Trophoblast cell (in vitro differentiated cells and primary cell): Measurements from ENCODE around the gene BAX.
A peak's percentile ranks its signal among the peaks of the same experiment; 100 is the strongest.
"Not testable (repeated sequence)": the region's sequence is repeated elsewhere in the genome, so short reads cannot be mapped to it uniquely, and the experiment has no call there.

ENCODE experiments used
- DNase-seq, 2 donors: peaks; one replicate each; pipeline ENCODE4 v3.0.0-alpha.2; 2016
- H2AFZ ChIP-seq: 2 replicates; pipeline ENCODE4 v1.6.1; 2013; ENCODE audit warnings: low read length, moderate library complexity, mild to moderate bottlenecking; ENCODE audit not compliant: insufficient read depth, poor library complexity
- H2AK5ac ChIP-seq: 2 replicates; pipeline ENCODE4 v1.6.1; 2013; ENCODE audit warnings: mild to moderate bottlenecking, low read length
- H2BK120ac ChIP-seq: 2 replicates; pipeline ENCODE4 v1.6.1; 2013; ENCODE audit warnings: low read length, mild to moderate bottlenecking, moderate library complexity; ENCODE audit not compliant: insufficient read depth, poor library complexity
- H2BK12ac ChIP-seq: 2 replicates; pipeline ENCODE4 v1.6.1; 2013; ENCODE audit warnings: mild to moderate bottlenecking, low read length, moderate library complexity
- H2BK5ac ChIP-seq: 2 replicates; pipeline ENCODE4 v1.6.1; 2013; ENCODE audit warnings: low read length, low read depth, moderate library complexity, mild to moderate bottlenecking; ENCODE audit not compliant: poor library complexity
- H3K14ac ChIP-seq: 2 replicates; pipeline ENCODE4 v1.6.1; 2013; ENCODE audit warnings: mild to moderate bottlenecking, low read length
- H3K18ac ChIP-seq: 2 replicates; pipeline ENCODE4 v1.6.1; 2013; ENCODE audit warnings: mild to moderate bottlenecking, low read length
- H3K23ac ChIP-seq: 2 replicates; pipeline ENCODE4 v1.6.1; 2013; ENCODE audit warnings: low read length
- H3K27ac ChIP-seq: 2 replicates; pipeline ENCODE4 v1.5.1; 2013; ENCODE audit warnings: low read depth, mild to moderate bottlenecking, inconsistent platforms, low read length, moderate library complexity
- H3K27me3 ChIP-seq: 2 replicates; pipeline ENCODE4 v1.6.1; 2013; ENCODE audit warnings: inconsistent platforms, mild to moderate bottlenecking, low read length, moderate library complexity; ENCODE audit not compliant: insufficient read depth
- H3K36me3 ChIP-seq, 2 experiments: 1 replicate in 1 of 2; 2 replicates in 1 of 2; pipeline ENCODE4 v1.6.1; 2013; ENCODE audit warnings: low read length in 2 of 2, mild to moderate bottlenecking in 2 of 2, moderate library complexity in 1 of 2; ENCODE audit not compliant: insufficient read depth in 2 of 2, control insufficient read depth in 1 of 2
- H3K4ac ChIP-seq: 2 replicates; pipeline ENCODE4 v1.6.1; 2013; ENCODE audit warnings: low read depth, mild to moderate bottlenecking, low read length, moderate library complexity
- H3K4me1 ChIP-seq, 2 experiments: 1 replicate in 1 of 2; 2 replicates in 1 of 2; pipeline ENCODE4 v1.6.1; 2013; ENCODE audit warnings: low read length in 2 of 2, mild to moderate bottlenecking in 2 of 2, moderate library complexity in 1 of 2; ENCODE audit not compliant: insufficient read depth in 2 of 2, control insufficient read depth in 1 of 2
- H3K4me2 ChIP-seq: 2 replicates; pipeline ENCODE4 v1.6.1; 2013; ENCODE audit warnings: inconsistent platforms, mild to moderate bottlenecking, low read length, moderate library complexity
- H3K4me3 ChIP-seq: 2 replicates; pipeline ENCODE4 v1.5.1; 2013; ENCODE audit warnings: mild to moderate bottlenecking, low read depth, low read length, inconsistent platforms
- H3K79me1 ChIP-seq: one replicate; pipeline ENCODE4 v1.6.1; 2013; ENCODE audit warnings: low read length
- H3K79me2 ChIP-seq: 2 replicates; pipeline ENCODE4 v1.6.1; 2013; ENCODE audit warnings: low read length, mild to moderate bottlenecking; ENCODE audit not compliant: control insufficient read depth, insufficient read depth, poor library complexity
- H3K9ac ChIP-seq: 2 replicates; pipeline ENCODE4 v1.6.1; 2013; ENCODE audit warnings: mild to moderate bottlenecking, low read length
- H3K9me3 ChIP-seq: 2 replicates; pipeline ENCODE4 v1.6.1; 2013; ENCODE audit warnings: low read depth, mild to moderate bottlenecking, control low read depth, inconsistent platforms, low read length; ENCODE audit not compliant: insufficient read depth
- H4K12ac ChIP-seq: 2 replicates; pipeline ENCODE4 v1.6.1; 2013; ENCODE audit warnings: low read depth, mild to moderate bottlenecking, low read length, moderate library complexity
- H4K8ac ChIP-seq: 2 replicates; pipeline ENCODE4 v1.6.1; 2013; ENCODE audit warnings: low read depth, mild to moderate bottlenecking, low read length, moderate library complexity
- H4K91ac ChIP-seq: one replicate; pipeline ENCODE4 v1.6.1; 2013; ENCODE audit warnings: low read depth, mild to moderate bottlenecking, low read length, moderate library complexity
- WGBS: extraction: QIAGEN DNeasy Blood & Tissue Kit; methylation state at CpG from one replicate; pipeline ENCODE4 v1.1.7; 2013; ENCODE audit warnings: missing lambda C conversion rate; ENCODE audit not compliant: insufficient read length, insufficient coverage; ENCODE audit errors: extremely low coverage; 5-methylcytosine and 5-hydroxymethylcytosine counted together

Gene BAX

DNA sequence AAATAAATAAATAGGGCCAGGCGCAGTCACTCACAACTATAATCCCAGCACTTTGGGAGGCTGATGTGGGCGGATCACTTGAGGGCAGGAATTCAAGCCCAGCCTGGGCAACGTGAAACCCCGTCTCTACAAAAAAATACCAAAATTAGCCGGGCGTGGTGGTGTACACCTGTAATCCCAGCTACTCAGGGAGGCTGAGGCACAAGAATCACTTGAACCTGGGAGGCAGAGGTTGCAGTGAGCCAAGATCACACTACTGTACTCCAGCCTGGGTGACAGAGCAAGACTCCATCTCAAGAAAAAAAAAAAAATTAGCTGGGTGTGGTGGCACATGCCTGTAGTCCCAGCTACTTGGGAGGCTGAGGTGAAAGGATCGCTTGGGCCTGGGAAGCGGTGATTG, 28.8 kb upstream of the BAX start:
- H2AK5ac ChIP-seq, DNase-seq, H3K4ac ChIP-seq, H3K27me3 ChIP-seq, H3K9ac ChIP-seq, H3K23ac ChIP-seq, H3K4me3 ChIP-seq, H3K9me3 ChIP-seq, H3K79me1 ChIP-seq, H3K79me2 ChIP-seq, H4K91ac ChIP-seq, H2BK12ac ChIP-seq, H2BK120ac ChIP-seq, H3K4me1 ChIP-seq, H4K8ac ChIP-seq, H2AFZ ChIP-seq, H3K14ac ChIP-seq, H4K12ac ChIP-seq, H2BK5ac ChIP-seq, H3K4me2 ChIP-seq, H3K27ac ChIP-seq, H3K18ac ChIP-seq: not testable (repeated sequence)
- H3K36me3 ChIP-seq = peaks cover 20 to 22% of the 10 kb centered on the region in 2 experiments
- no CpG with 5 or more reads among the region's 8 CpGs for WGBS

DNA sequence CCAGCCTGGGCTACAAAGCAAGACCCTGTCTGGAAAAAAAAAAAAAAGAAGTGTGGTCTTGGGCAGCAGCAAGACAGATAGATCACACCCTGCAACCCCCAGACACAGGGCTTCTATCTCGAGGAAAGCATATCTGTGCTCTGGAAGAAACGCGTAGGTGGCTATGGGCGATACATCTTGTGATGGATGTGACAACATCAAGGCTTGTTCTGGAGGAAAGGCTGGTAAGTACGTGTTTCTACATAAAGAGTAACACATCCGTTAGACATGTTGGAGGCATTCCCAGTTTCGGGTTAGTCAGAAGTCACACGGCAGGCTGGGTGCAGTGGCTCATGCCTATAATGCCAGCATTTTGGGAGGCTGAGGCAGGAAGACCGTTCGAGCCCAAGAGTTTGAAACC, 27.8 kb upstream of the BAX start:
- H3K23ac ChIP-seq = no peak overlapping the region
- no peaks in the 10 kb centered on the region for H3K9me3 ChIP-seq
- H3K4me2 ChIP-seq = no peak overlapping the region
- H3K4me1 ChIP-seq = no peaks in the 10 kb centered on the region
- no peak overlapping the region for H2AK5ac ChIP-seq
- DNase-seq = peak in 1 of 2 donors; percentile 65
- no peak overlapping the region for H3K18ac ChIP-seq
- H2BK12ac ChIP-seq = no peak overlapping the region
- peaks cover 10 to 13% of the 10 kb centered on the region in 2 experiments for H3K36me3 ChIP-seq
- no peaks in the 10 kb centered on the region for H3K27me3 ChIP-seq
- H4K91ac ChIP-seq = no peak overlapping the region
- H2BK5ac ChIP-seq = no peak overlapping the region
- H3K79me1 ChIP-seq = no peaks in the 10 kb centered on the region
- H2BK120ac ChIP-seq = no peak overlapping the region
- H4K8ac ChIP-seq = no peak overlapping the region
- H3K27ac ChIP-seq = no peak overlapping the region
- no peaks in the 10 kb centered on the region for H3K79me2 ChIP-seq
- no peak overlapping the region for H3K4me3 ChIP-seq
- WGBS = no CpG with 5 or more reads among the region's 10 CpGs
- H4K12ac ChIP-seq = no peak overlapping the region
- H3K9ac ChIP-seq = no peak overlapping the region
- H3K4ac ChIP-seq = no peak overlapping the region
- no peak overlapping the region for H3K14ac ChIP-seq
- no peak overlapping the region for H2AFZ ChIP-seq

DNA sequence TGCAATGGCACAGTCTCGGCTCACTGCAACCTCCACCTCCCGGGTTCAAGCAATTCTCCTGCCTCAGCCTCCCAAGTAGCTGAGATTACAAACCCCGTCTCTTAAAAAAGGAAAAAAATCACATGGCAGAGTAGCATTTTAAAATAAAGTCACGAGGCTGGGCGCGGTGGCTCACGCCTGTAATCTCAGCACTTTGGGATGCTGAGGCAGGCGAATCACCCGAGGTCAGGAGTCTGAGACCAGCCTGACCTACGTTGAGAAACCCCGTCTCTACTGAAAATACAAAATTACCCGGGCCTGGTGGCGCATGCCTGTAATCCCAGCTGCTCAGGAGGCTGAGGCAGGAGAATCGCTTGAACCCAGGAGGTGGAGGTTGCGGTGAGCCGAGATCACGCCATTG, 27.0 kb upstream of the BAX start:
- not testable (repeated sequence) for H4K91ac ChIP-seq, H3K79me2 ChIP-seq, H3K9ac ChIP-seq, H3K4ac ChIP-seq, H3K27me3 ChIP-seq, H2BK12ac ChIP-seq, H3K4me3 ChIP-seq, H3K18ac ChIP-seq, H3K79me1 ChIP-seq, H4K12ac ChIP-seq, H4K8ac ChIP-seq, H3K4me2 ChIP-seq, H3K36me3 ChIP-seq, H2AK5ac ChIP-seq, H3K27ac ChIP-seq, H3K23ac ChIP-seq, H3K4me1 ChIP-seq, H3K14ac ChIP-seq, H2BK120ac ChIP-seq, H2BK5ac ChIP-seq, H2AFZ ChIP-seq, H3K9me3 ChIP-seq
- no CpG with 5 or more reads among the region's 17 CpGs for WGBS
- DNase-seq = peak in 1 of 2 donors; percentile 15

DNA sequence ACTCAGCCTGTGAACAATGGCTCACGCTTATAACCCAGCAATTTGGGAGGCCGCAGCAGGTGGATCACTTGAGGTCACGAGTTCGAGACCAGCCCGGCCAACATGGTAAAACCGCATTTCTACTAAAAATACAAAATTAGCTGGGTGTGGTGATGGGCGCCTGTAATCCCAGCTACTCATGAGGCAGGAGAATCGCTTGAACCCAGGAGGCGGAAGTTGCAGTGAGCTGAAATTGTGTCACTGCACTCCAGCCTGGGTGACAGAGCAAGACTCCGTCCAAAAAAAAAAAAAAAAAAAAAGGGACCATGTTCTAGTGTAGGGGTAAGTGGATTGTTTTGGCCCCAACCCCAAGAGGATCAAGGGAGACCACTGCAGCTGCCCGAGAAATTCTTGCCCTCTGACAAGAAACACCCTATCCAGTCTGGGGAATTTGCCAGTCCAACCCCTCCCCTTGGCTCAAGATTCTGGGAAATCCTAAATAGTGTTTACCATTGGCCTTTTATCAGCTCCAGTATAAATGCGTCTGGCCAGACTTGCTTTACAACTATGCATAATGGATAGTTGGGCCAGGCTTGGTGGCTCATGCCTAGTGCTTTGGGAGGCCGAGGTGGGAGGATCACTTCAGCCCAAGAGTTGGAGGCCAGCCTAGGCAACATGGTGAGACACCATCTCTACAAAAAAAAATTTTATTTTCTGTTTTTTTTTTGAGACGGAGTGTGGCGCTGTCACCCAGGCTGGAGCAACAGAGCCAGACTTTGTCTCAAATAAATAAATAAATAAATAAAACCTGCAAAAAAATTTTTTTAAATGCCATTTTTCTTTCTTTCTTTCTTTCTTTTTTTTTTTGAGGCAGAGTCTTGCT, 26.3 kb upstream of the BAX start:
- Histone ChIP-seq H4K8ac (no peak overlapping the region), H3K14ac (no peak overlapping the region), H2AK5ac (no peak overlapping the region), H2BK5ac (no peak overlapping the region), H3K18ac (no peak overlapping the region), H3K27me3 (no peaks in the 10 kb centered on the region), H2BK120ac (no peak overlapping the region), H2AFZ (no peak overlapping the region), H3K9me3 (no peaks in the 10 kb centered on the region), H2BK12ac (no peak overlapping the region), H3K4ac (no peak overlapping the region), H3K9ac (no peak overlapping the region), H3K27ac (no peak overlapping the region), H4K91ac (no peak overlapping the region), H3K4me3 (no peak overlapping the region), H3K23ac (no peak overlapping the region), H3K4me2 (no peak overlapping the region), H4K12ac (no peak overlapping the region), H3K79me1 (no peaks in the 10 kb centered on the region), H3K36me3 (no peaks in the 10 kb centered on the region), H3K79me2 (no peaks in the 10 kb centered on the region), H3K4me1 (no peaks in the 10 kb centered on the region)
- no CpG with 5 or more reads among the region's 15 CpGs for WGBS
- peak in 1 of 2 donors; percentile 51 for DNase-seq
